Measurements from ENCODE around the gene PRKN. TPM values are rescaled to one million over a fixed set of nuclear protein-coding genes. Genes with fewer than 3 reads are reported as not detected.

The PRKN gene
- total and polyA plus RNA-seq, 2 donors (not counting 3 experiments of a cell fraction or from before 2014, with no cell fraction given), result 0.06 TPM; not detected in 1

DNA sequence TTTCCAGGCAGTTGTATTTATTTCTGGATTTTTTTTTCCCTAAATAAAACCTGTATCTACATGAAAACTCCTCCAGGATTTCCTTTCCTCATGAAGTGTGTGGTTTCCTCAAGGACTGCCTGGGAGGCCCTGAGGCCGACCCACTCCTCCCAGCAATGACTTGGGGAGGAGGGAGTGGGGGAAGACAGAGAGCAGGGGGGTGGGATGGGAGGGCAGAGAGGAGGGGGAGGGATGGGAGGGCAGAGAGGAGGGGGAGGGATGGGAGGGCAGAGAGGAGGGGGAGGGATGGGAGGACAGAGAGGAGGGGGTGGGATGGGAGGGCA is 1291.9 kb downstream of the PRKN start:
- Histone ChIP-seq H3K4me2 (ENCODE audit: insufficient read depth, low read length) (no peak overlapping the region), H2AFZ (ENCODE audit: low read depth, low read length) (no peak overlapping the region), H3K9me3 (replicated peaks; ENCODE audit: control insufficient read depth, insufficient read depth, low read length) (no peaks in the 10 kb centered on the region), H3K27me3 (ENCODE audit: control insufficient read depth in 2 of 2, insufficient read depth in 2 of 2, low read length in 2 of 2) (no peaks in the 10 kb centered on the region), H3K27ac (ENCODE audit: insufficient read depth, low read depth, low read length) (no peak overlapping the region), H3K79me2 (ENCODE audit: control insufficient read depth, insufficient read depth, low read length) (no peaks in the 10 kb centered on the region), H3K9me1 (replicated peaks; ENCODE audit: control insufficient read depth, extremely low read depth, insufficient read depth, low read length) (no peaks in the 10 kb centered on the region), H3K36me3 (ENCODE audit: control insufficient read depth in 2 of 2, extremely low read depth in 1 of 2, insufficient read depth in 2 of 2, low read length in 2 of 2) (no peaks in the 10 kb centered on the region), H3K4me1 (ENCODE audit: control insufficient read depth, extremely low read depth, insufficient read depth, low read length) (peaks cover 2% of the 10 kb centered on the region), H3K4me3 (replicated peaks in 1 of 3; ENCODE audit: insufficient read depth in 1 of 3, low read depth in 1 of 3, low read length in 3 of 3) (no peak overlapping the region), H4K20me1 (replicated peaks; ENCODE audit: control insufficient read depth, extremely low read depth, insufficient read depth, low read length) (no peaks in the 10 kb centered on the region), H3K9ac (replicated peaks; ENCODE audit: extremely low read depth, insufficient read depth, low read length) (no peak overlapping the region)
- ChIA-PET CTCF (no interaction called here), POLR2A (no interaction called here)
- intact Hi-C loops (cut with micrococcal nuclease), result no loop called here
- no TSS peak for BruUV-seq (replicated peaks)
- DNase-seq (ENCODE audit: low read depth, low spot score), result no peak
- TF ChIP-seq MYC (IDR thresholded peaks at IDR 0.05; ENCODE audit: low read depth, low read length), result no peak
- no peak for TF ChIP-seq POLR2AphosphoS5 (IDR thresholded peaks at IDR 0.05; ENCODE audit: insufficient read depth, low read depth, low read length)
- TF ChIP-seq, protein P1, sequence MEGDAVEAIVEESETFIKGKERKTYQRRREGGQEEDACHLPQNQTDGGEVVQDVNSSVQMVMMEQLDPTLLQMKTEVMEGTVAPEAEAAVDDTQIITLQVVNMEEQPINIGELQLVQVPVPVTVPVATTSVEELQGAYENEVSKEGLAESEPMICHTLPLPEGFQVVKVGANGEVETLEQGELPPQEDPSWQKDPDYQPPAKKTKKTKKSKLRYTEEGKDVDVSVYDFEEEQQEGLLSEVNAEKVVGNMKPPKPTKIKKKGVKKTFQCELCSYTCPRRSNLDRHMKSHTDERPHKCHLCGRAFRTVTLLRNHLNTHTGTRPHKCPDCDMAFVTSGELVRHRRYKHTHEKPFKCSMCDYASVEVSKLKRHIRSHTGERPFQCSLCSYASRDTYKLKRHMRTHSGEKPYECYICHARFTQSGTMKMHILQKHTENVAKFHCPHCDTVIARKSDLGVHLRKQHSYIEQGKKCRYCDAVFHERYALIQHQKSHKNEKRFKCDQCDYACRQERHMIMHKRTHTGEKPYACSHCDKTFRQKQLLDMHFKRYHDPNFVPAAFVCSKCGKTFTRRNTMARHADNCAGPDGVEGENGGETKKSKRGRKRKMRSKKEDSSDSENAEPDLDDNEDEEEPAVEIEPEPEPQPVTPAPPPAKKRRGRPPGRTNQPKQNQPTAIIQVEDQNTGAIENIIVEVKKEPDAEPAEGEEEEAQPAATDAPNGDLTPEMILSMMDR (IDR thresholded peaks at IDR 0.05; ENCODE audit: extremely low read depth in 1 of 2, insufficient read depth in 1 of 2, low read depth in 1 of 2, low read length in 2 of 2), result no peak
- TF ChIP-seq POLR2A (IDR thresholded peaks at IDR 0.05; ENCODE audit: low read depth, low read length), result no peak
- TF ChIP-seq EZH2 (IDR thresholded peaks at IDR 0.05; ENCODE audit: borderline replicate concordance, low read depth, low read length, severe bottlenecking), result no peak
- TF ChIP-seq, protein P2, sequence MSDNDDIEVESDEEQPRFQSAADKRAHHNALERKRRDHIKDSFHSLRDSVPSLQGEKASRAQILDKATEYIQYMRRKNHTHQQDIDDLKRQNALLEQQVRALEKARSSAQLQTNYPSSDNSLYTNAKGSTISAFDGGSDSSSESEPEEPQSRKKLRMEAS (IDR thresholded peaks at IDR 0.05; ENCODE audit: insufficient read depth, insufficient read length), result no peak
- no peak for TF ChIP-seq FOS (IDR thresholded peaks at IDR 0.05; ENCODE audit: borderline replicate concordance, insufficient read depth, low read length)
- TF ChIP-seq JUN (IDR thresholded peaks at IDR 0.05; ENCODE audit: borderline replicate concordance, insufficient read depth, insufficient read length, low read depth), result no peak
- no peak for TF ChIP-seq GATA2 (IDR thresholded peaks at IDR 0.05; ENCODE audit: insufficient read depth, insufficient read length, low read depth, low read length)
- dilution Hi-C loops (cut with MboI; ENCODE audit: extremely low pct_ligation_motif_present, low sequenced_read_pairs), result no loop called here
- no peak for FAIRE-seq

Data from endothelial cell of umbilical vein (primary cell).